ENCODE measurements around the gene ZSWIM8.
"Not testable (repeated sequence)": the region's sequence is repeated elsewhere in the genome, so short reads cannot be mapped to it uniquely, and the experiment has no call there.

The ZSWIM8 gene

GRCh38 chr10:73785721-73786511 is 510 bp downstream of the ZSWIM8 start:
- no peak for TF ChIP-seq CTCF (IDR thresholded peaks at IDR 0.05; ENCODE audit: low read depth, low read length)
- no peak for DNase-seq (ENCODE audit: extremely low read depth, low read depth)

DNA sequence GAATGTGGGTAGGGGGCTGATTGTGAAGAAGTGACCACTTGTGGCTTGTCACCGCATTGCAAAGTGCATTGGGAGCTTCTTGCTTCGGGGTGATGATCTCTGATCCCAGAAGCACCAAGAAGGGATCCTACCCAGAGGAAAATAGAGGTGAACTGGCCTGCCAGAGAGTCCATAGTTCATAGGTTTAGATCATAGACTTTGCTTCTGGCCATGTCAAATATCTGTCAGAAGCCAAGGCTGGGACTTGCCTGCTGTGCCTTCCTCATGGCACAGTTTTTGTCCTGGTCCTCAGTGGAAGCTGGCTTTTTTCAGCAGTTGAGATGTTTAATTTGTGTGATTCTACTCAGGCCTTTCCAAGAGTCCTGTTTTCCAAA is 1.1 kb downstream of the ZSWIM8 start:
- TF ChIP-seq CTCF (IDR thresholded peaks at IDR 0.05; ENCODE audit: low read depth, low read length), result no peak
- no peak for DNase-seq (ENCODE audit: extremely low read depth, low read depth)

- not testable (repeated sequence) for DNase-seq (ENCODE audit: extremely low read depth, low read depth)
These were observed 1.8 kb downstream of the ZSWIM8 start for GRCh38 chr10:73787031-73787800.

DNA sequence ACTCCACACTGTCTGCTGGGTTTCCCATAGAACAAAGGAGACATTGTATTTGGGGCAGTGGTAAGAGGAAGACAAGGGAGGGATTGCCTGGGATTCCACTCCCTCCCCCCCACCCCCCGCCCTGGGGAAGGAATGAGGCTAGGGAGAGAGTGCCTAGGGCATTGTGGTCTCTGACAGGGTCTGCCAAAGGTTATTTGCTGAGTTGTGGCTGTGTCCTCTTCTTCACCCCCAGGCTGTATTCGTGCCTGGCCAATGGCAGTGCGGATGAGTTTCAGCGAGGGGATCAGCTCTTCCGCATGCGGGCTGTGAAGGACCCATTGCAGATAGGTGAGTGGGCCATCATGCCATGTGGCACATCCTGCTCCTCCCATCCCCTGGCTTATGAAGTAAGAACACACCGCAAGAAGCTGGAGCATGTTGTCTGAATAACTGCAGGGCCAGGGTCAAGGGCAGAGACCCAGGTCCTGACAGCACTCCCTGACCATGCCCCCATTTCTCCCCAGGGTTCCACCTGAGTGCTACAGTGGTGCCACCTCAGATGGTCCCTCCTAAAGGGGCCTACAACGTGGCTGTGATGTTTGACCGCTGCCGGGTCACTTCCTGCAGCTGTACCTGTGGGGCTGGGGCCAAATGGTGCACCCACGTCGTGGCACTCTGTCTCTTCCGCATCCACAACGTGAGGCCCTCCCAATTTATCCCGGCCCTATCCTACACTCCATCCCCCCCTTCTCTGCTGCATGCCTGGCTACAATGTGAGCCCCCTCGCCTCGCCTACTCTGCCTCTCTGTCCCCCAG is 3.7 kb downstream of the ZSWIM8 start:
- no peak for TF ChIP-seq CTCF (IDR thresholded peaks at IDR 0.05; ENCODE audit: low read depth, low read length)
- DNase-seq (ENCODE audit: extremely low read depth, low read depth), result no peak

DNA sequence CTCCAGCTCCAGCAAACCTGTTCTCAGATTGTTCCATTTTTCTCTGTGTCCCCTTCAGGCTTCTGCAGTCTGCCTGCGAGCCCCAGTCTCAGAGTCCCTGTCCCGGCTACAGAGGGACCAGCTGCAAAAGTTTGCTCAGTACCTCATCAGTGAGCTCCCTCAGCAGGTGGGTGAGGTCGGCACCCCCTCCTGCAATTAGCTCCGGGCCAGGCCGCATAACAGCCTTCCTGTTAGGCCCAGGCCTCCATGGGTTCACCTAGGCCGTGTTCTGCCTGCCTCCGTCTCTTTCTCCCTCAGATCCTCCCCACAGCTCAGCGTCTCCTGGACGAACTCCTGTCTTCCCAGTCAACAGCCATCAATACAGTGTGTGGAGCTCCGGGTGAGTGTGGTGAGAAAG is 4.3 kb downstream of the ZSWIM8 start:
- no peak for DNase-seq (ENCODE audit: extremely low read depth, low read depth)
- no peak for TF ChIP-seq CTCF (IDR thresholded peaks at IDR 0.05; ENCODE audit: low read depth, low read length)

DNA sequence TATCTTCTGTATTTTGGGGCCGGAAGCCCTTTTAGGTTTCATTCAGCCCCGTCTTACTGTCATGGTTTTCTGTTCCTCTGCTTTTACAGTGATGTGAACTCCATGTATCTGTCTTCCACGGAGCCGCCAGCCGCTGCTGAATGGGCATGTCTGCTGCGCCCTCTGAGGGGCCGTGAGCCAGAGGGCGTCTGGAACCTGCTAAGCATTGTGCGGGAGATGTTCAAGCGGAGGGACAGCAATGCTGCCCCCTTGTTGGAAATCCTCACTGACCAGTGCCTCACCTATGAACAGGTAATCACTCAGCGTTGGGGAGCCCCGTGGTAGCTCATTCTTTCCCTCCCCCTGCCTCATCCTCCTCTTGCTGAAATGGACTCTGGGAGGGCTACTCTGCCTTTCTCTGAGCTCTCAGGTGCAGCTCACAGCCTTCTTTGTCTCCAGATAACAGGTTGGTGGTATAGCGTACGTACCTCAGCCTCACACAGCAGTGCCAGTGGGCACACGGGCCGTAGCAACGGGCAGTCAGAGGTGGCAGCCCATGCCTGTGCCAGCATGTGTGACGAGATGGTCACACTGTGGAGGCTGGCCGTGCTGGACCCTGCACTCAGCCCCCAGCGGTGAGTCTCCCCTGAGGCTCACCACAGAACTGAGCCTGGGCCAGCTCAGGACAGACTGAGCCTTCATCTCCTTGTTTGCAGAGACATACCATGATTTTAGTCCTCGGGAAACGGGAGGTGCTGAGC is 5.7 kb downstream of the ZSWIM8 start:
- no peak for DNase-seq (ENCODE audit: extremely low read depth, low read depth)
- TF ChIP-seq CTCF (IDR thresholded peaks at IDR 0.05; ENCODE audit: low read depth, low read length), result no peak

DNA sequence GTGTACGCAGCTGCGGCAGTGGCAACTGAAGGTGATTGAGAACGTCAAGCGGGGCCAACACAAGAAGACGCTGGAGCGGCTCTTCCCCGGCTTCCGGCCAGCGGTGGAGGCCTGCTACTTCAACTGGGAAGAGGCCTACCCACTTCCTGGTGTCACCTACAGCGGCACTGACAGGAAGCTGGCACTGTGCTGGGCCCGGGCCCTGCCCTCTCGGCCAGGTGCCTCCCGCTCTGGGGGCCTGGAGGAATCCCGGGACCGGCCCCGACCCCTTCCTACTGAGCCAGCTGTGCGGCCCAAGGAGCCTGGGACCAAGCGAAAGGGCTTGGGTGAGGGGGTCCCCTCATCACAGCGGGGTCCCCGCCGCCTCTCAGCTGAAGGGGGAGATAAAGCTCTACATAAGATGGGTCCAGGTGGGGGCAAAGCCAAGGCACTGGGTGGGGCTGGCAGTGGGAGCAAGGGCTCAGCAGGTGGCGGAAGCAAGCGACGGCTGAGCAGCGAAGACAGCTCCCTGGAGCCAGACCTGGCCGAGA is 6.5 kb downstream of the ZSWIM8 start:
- no peak for TF ChIP-seq CTCF (IDR thresholded peaks at IDR 0.05; ENCODE audit: low read depth, low read length)
- DNase-seq (ENCODE audit: extremely low read depth, low read depth), result no peak

Measured in AG09319 (cell line).